K562 (cell line): ENCODE data around the gene ZNF202. TPM values are rescaled to one million over a fixed set of nuclear protein-coding genes. Genes with fewer than 3 reads are reported as not detected.
A peak's percentile ranks its signal among the peaks of the same experiment; 100 is the strongest.

ENCODE experiments used
- ATAC-seq: fragments of 200-7000 bp; cut with Tn5 transposase; 3 replicates; pipeline ENCODE4 v1.9.1; 2020; ENCODE audit warnings: moderate library complexity
- BruUV-seq: library from RNA; stranded (reverse); fragments of 400-500 nt; replicated peaks from 2 replicates; lab custom pipeline; 2021; lab: Mats Ljungman, UMichigan
- CTCF ChIA-PET: fragments of 300-600 bp; formaldehyde crosslinking; extraction: SDS; loops from one replicate; lab custom pipeline; 2021; ENCODE audit warnings: low intra/inter-chr PET ratio; lab: Yijun Ruan, JAX
- POLR2A ChIA-PET: fragments of 300-600, 350-650 bp; sonication (Branson Sonifier 250); formaldehyde crosslinking; extraction: SDS; loops from one replicate; lab custom pipeline; 2021; ENCODE audit warnings: antibody characterized with exemption, inconsistent platforms; lab: Yijun Ruan, JAX
- DNase-seq, 4 experiments: peaks; one replicate each; pipeline versions ENCODE4 v3.0.0 to v3.0.0-alpha.2; 2011 to 2018; ENCODE audit warnings: low spot score in 3 of 4, mixed read lengths in 3 of 4; ENCODE audit errors: extremely low read depth in 1 of 4
- FAIRE-seq: peaks from 2 replicates; lab custom pipeline; 2011; peaks lifted over from hg19 to GRCh38; lab: Jason Lieb, UNC
- H2AFZ ChIP-seq: 2 replicates; pipeline ENCODE4 v1.6.0; 2011; ENCODE audit warnings: low read depth, low read length, control low read depth, inconsistent platforms
- H3K27ac ChIP-seq: fragments of 200-600 bp; 3 replicates; pipeline ENCODE4 v1.8.0; 2011; ENCODE audit warnings: low read depth, mild to moderate bottlenecking, control low read depth, inconsistent platforms, low read length, moderate library complexity, mixed read lengths; ENCODE audit errors: extremely low read depth
- H3K27me3 ChIP-seq, 2 experiments: fragments of 300-600 bp in 1 of 2; 2 replicates in 1 of 2; 3 replicates in 1 of 2; pipeline versions ENCODE4 v1.6.0 to v1.8.0; 2011; ENCODE audit warnings: inconsistent platforms in 2 of 2, low read length in 2 of 2, mild to moderate bottlenecking in 1 of 2, mixed read lengths in 1 of 2, moderate library complexity in 1 of 2; ENCODE audit not compliant: control insufficient read depth in 2 of 2, insufficient read depth in 2 of 2
- H3K36me3 ChIP-seq: fragments of 300-600 bp; 3 replicates; pipeline ENCODE4 v1.8.0; 2011; ENCODE audit warnings: mild to moderate bottlenecking, low read length, inconsistent platforms; ENCODE audit not compliant: control insufficient read depth, insufficient read depth
- H3K4me1 ChIP-seq, 2 experiments: fragments of 200-600 bp in 1 of 2; replicated peaks in 1 of 2; 2 replicates in 1 of 2; 3 replicates in 1 of 2; pipeline versions ENCODE4 v1.5.1 to v1.8.0; 2011; ENCODE audit warnings: inconsistent platforms in 2 of 2, low read length in 2 of 2, mild to moderate bottlenecking in 1 of 2, mixed read lengths in 1 of 2, moderate library complexity in 1 of 2; ENCODE audit not compliant: control insufficient read depth in 2 of 2, insufficient read depth in 2 of 2
- H3K4me2 ChIP-seq: 2 replicates; pipeline ENCODE4 v1.6.1; 2011; ENCODE audit warnings: low read length, control low read depth, inconsistent platforms, mixed read lengths; ENCODE audit not compliant: insufficient read depth
- H3K4me3 ChIP-seq: fragments of 200-600 bp; sonication (generic), shearing (Covaris generic); 2 replicates; pipeline ENCODE4 v1.5.1; 2016; ENCODE audit warnings: control low read depth, inconsistent platforms
- H3K79me2 ChIP-seq: fragments of 200-600 bp; 3 replicates; pipeline ENCODE4 v1.8.0; 2011; ENCODE audit warnings: low read length, inconsistent platforms; ENCODE audit not compliant: control insufficient read depth, insufficient read depth
- H3K9ac ChIP-seq, 2 experiments: 2 replicates each; pipeline versions ENCODE4 v1.6.0 to v1.6.1; 2011; ENCODE audit warnings: low read depth in 2 of 2, low read length in 2 of 2, control low read depth in 1 of 2, inconsistent platforms in 1 of 2, mild to moderate bottlenecking in 1 of 2, mixed read lengths in 1 of 2; ENCODE audit not compliant: insufficient read depth in 1 of 2
- H3K9me1 ChIP-seq: one replicate; pipeline ENCODE4 v1.6.0; 2011; ENCODE audit warnings: inconsistent platforms, mild to moderate bottlenecking, low read length, moderate library complexity; ENCODE audit not compliant: control insufficient read depth, insufficient read depth
- H3K9me3 ChIP-seq: replicated peaks from 2 replicates; pipeline ENCODE4 v1.5.1; 2011; ENCODE audit warnings: low read depth, low read length, inconsistent platforms; ENCODE audit not compliant: control insufficient read depth, insufficient read depth
- H4K20me1 ChIP-seq: replicated peaks from 2 replicates; pipeline ENCODE4 v1.6.1; 2011; ENCODE audit warnings: low read length, inconsistent platforms, mixed read lengths; ENCODE audit not compliant: control insufficient read depth, insufficient read depth
- CHD4 ChIP-seq: fragments of 200-600 bp; sonication (generic); IDR thresholded peaks from 3 replicates; pipeline ENCODE4 v1.6.1; 2012; ENCODE audit warnings: low read depth, mild to moderate bottlenecking, mixed read lengths, low read length, inconsistent platforms; ENCODE audit not compliant: insufficient read depth, insufficient replicate concordance, poor library complexity, severe bottlenecking
- EGR1 ChIP-seq: fragments of 450-650 bp; conservative IDR thresholded peaks from 2 replicates; pipeline ENCODE4 v1.6.1; 2017; ENCODE audit warnings: mild to moderate bottlenecking
- RAD51 ChIP-seq: fragments of 450-650 bp; IDR thresholded peaks from 2 replicates; pipeline ENCODE4 v1.7.1; 2016; ENCODE audit warnings: low read depth, mild to moderate bottlenecking, borderline replicate concordance
- RBM25 ChIP-seq: fragments of 200-400 bp; formaldehyde crosslinking; IDR thresholded peaks from 2 replicates; pipeline ENCODE4 v1.6.1; 2018; ENCODE audit warnings: low read length, low read depth, moderate library complexity; ENCODE audit not compliant: severe bottlenecking
- THRB ChIP-seq: fragments of 450-650 bp; formaldehyde crosslinking; conservative IDR thresholded peaks from 2 replicates; pipeline ENCODE4 v1.4.0; 2022; ENCODE audit warnings: mild to moderate bottlenecking, missing genetic modification characterization
- USF1 ChIP-seq: sonication (generic); formaldehyde crosslinking; IDR thresholded peaks from 2 replicates; pipeline ENCODE4 v1.9.0; 2022; ENCODE audit warnings: mild to moderate bottlenecking, missing genetic modification reagents
- USF2 ChIP-seq: sonication (generic); formaldehyde crosslinking; IDR thresholded peaks from 2 replicates; pipeline ENCODE4 v1.5.0; 2020; ENCODE audit warnings: missing genetic modification reagents
- ZNF165 ChIP-seq: fragments of 250-450 bp; sonication (Bioruptor Pico); IDR thresholded peaks from 2 replicates; pipeline ENCODE4 v1.4.0; 2020; ENCODE audit warnings: borderline replicate concordance
- WGBS: fragments of 100-300 bp; shearing (Covaris generic); methylation state at CpG from one replicate; pipeline ENCODE4 v1.1.6; 2016; ENCODE audit warnings: low coverage, mixed read lengths; ENCODE audit not compliant: insufficient coverage; ENCODE audit errors: missing lambda C conversion rate; 5-methylcytosine and 5-hydroxymethylcytosine counted together
- in situ Hi-C: fragments of 300-500 bp; cut with MboI; formaldehyde crosslinking; loops from 4 replicates; pipeline ENCODE4 v1.15.0; 2018; ENCODE audit warnings: inconsistent platforms, mixed read lengths
- intact Hi-C: fragments of 100-400 bp; cut with micrococcal nuclease; formaldehyde crosslinking; loops from 2 replicates; pipeline ENCODE4 v1.14.2; 2022
- polyA plus RNA-seq, 8 experiments: library from polyadenylated mRNA; depleted of rRNA in 4 of 8; stranded (reverse) in 5 of 8; unstranded in 3 of 8; fragments of >200 nt; fragmentation: Nextera tagmentation in 2 of 8; fragmentation: Illumina TruSeq in 1 of 8; extraction: Ambion mirVana in 2 of 8; extraction: Trizol in 1 of 8; gene quantifications; 2 replicates each; pipeline versions ENCODE4 v1.2.1 to v1.2.3, GENCODE V29; 2011 to 2014; ENCODE audit warnings: inconsistent platforms in 1 of 8, missing spikeins in 1 of 8
- total RNA-seq, 7 experiments: library from RNA; depleted of rRNA in 6 of 7; stranded (reverse); fragments of >200 nt in 6 of 7; fragmentation: Illumina TruSeq in 2 of 7; extraction: Trizol in 2 of 7; gene quantifications; 2 replicates each; pipeline versions ENCODE4 v1.2.1 to v1.2.3, GENCODE V29; 2011 to 2021; ENCODE audit warnings: low replicate concordance in 1 of 7
- TF ChIP-seq, protein P1 (sequence below): fragments of 450-650 bp; formaldehyde crosslinking; IDR thresholded peaks from 2 replicates; pipeline ENCODE4 v1.4.0; 2020; ENCODE audit warnings: mild to moderate bottlenecking

Gene ZNF202
- total and polyA plus RNA-seq, 9 of the 15 experiments (the other 6 are each of a cell fraction or from before 2014, with no cell fraction given) = 2.3 to 18.7 (median 12.7) TPM

DNA sequence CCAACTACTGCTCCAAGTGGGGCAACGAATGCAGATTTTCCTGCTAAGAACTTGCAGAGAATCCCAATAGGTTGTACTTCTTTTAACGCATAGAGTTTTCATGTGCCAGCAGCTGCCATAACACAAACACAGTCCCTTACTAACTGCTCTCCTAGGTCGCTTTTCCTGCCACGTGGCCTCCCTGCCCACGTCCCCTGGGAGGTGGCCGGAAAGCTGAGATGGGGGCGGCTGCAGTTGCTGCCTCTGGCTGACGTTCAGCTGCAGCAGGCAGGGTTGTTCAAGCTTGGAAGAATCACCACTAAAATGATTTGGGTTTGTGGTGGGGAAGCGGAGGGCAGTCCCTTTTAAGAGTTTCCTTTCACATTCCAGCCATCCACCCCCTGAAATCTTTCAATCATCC is 39.3 kb downstream of the ZNF202 start:
- ATAC-seq (no peak), DNase-seq (peak in 1 of 4 experiments; percentile 5), FAIRE-seq (no peak)
- no peak overlapping the region for H3K9ac ChIP-seq
- no peaks in the 10 kb centered on the region for H4K20me1 ChIP-seq
- TF ChIP-seq, protein P1, sequence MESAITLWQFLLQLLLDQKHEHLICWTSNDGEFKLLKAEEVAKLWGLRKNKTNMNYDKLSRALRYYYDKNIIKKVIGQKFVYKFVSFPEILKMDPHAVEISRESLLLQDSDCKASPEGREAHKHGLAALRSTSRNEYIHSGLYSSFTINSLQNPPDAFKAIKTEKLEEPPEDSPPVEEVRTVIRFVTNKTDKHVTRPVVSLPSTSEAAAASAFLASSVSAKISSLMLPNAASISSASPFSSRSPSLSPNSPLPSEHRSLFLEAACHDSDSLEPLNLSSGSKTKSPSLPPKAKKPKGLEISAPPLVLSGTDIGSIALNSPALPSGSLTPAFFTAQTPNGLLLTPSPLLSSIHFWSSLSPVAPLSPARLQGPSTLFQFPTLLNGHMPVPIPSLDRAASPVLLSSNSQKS (CRISPR knock-in tag) = no peak
- TF ChIP-seq EGR1 = 0 out of 2 replicates have a peak, but pooled peaks have one; percentile 17
- in situ Hi-C loops (no loop called here), intact Hi-C loops (no loop called here)
- ChIA-PET CTCF (no interaction called here), POLR2A (no interaction called here)
- no peaks in the 10 kb centered on the region for H3K9me3 ChIP-seq
- H3K36me3 ChIP-seq = no peaks in the 10 kb centered on the region
- no peak overlapping the region for H3K27ac ChIP-seq
- H3K9me1 ChIP-seq = no peaks in the 10 kb centered on the region
- 0% methylated on average over 9 of the region's 9 CpGs for WGBS
- no peaks in the 10 kb centered on the region for H3K79me2 ChIP-seq
- no peaks in the 10 kb centered on the region; a peak in 1 of 5 replicates for H3K4me1 ChIP-seq
- no peak overlapping the region for H3K4me3 ChIP-seq
- no peak overlapping the region for H2AFZ ChIP-seq
- no TSS peak for BruUV-seq
- peaks cover 0 to 14% of the 10 kb centered on the region in 2 experiments; a peak in 2 of 5 replicates for H3K27me3 ChIP-seq
- no peak overlapping the region for H3K4me2 ChIP-seq

DNA sequence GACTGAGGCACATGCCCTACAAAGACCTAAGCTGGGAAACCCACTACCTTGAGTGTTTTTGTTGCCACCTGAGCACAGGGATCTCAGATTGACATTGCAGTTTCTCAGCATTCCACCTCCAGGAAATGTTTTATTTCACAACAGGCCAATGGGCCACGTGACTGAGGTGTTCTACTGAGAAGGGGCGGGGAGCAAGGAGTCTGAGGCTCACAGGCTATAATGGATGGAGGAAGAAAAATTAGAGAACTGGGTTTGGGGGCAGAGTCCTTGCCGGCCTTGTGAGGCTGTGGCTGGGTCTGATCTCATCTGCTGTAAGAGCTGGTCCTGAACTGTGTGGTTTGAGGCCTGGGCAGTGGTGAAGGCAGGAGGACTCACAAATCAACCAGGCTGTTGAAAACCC is 40.7 kb downstream of the ZNF202 start:
- WGBS = 0% methylated on average over 3 of the region's 3 CpGs
- no peak for ATAC-seq
- peaks cover 0 to 14% of the 10 kb centered on the region in 2 experiments; a peak in 2 of 5 replicates for H3K27me3 ChIP-seq
- H4K20me1 ChIP-seq = no peaks in the 10 kb centered on the region
- FAIRE-seq = no peak
- H3K9me3 ChIP-seq = no peaks in the 10 kb centered on the region
- no peak overlapping the region for H3K9ac ChIP-seq
- H3K79me2 ChIP-seq = no peaks in the 10 kb centered on the region
- H3K36me3 ChIP-seq = no peaks in the 10 kb centered on the region
- in situ Hi-C loops (no loop called here), intact Hi-C loops (no loop called here)
- H3K27ac ChIP-seq = no peak overlapping the region
- H3K4me1 ChIP-seq = no peaks in the 10 kb centered on the region; a peak in 1 of 5 replicates
- POLR2A ChIA-PET = interaction anchor here (0.6 kb wide), 1 partner anchor 74 kb away, joined by 3 read pairs; no protein-coding TSS in a partner anchor
- DNase-seq = no peak
- CTCF ChIA-PET = interaction anchor here (0.6 kb wide), 1 partner anchor 11 kb away, joined by 3 read pairs; no protein-coding TSS in a partner anchor
- H3K4me2 ChIP-seq = no peak overlapping the region
- no peak overlapping the region for H2AFZ ChIP-seq
- H3K4me3 ChIP-seq = no peak overlapping the region
- BruUV-seq = no TSS peak
- no peaks in the 10 kb centered on the region for H3K9me1 ChIP-seq
- peak; percentile 22; the same call in 1 of the 2 replicates for TF ChIP-seq USF1 (CRISPR knock-in tag)
- no peak for TF ChIP-seq THRB (CRISPR knock-in tag)
- TF ChIP-seq ZNF165 (CRISPR knock-in tag) = no peak
- TF ChIP-seq CHD4 = no peak
- peak; percentile 58 for TF ChIP-seq USF2 (CRISPR knock-in tag)
- TF ChIP-seq RBM25 = peak; percentile 54
- TF ChIP-seq RAD51 = 0 out of 2 replicates have a peak, but pooled peaks have one; percentile 22
